Pancreas (tissue), 10 donors: ENCODE results near the gene OPN1MW2. TPM values are rescaled to one million over a fixed set of nuclear protein-coding genes. Genes with fewer than 3 reads are reported as not detected.
A peak's percentile ranks its signal among the peaks of the same experiment; 100 is the strongest.
"Not testable (repeated sequence)": the region's sequence is repeated elsewhere in the genome, so short reads cannot be mapped to it uniquely, and the experiment has no call there.

Experiments used
- ATAC-seq, 4 donors: fragments of 200-7000 bp; cut with Tn5 transposase; one replicate each; pipeline versions ENCODE4 v1.8.0 to v1.9.1; 2020; ENCODE audit warnings: mild to moderate bottlenecking in 4 of 4, moderate library complexity in 4 of 4
- DNase-seq, 6 donors: peaks; one replicate each; pipeline ENCODE4 v3.0.0-alpha.2; 2020
- FAIRE-seq: peaks from 2 replicates; lab custom pipeline; 2012; peaks lifted over from hg19 to GRCh38; lab: Jason Lieb, UNC
- H3K27ac ChIP-seq, 4 donors: fragments of 200-600 bp; sonication (generic); 1 replicate in 3 of 4; 2 replicates in 1 of 4; pipeline versions ENCODE4 v1.5.0 to v1.8.0; 2020
- H3K27me3 ChIP-seq, 4 donors: fragments of 200-600 bp; one replicate each; pipeline ENCODE4 v1.8.0; 2021
- H3K36me3 ChIP-seq, 3 donors: fragments of 200-600 bp; sonication (generic) in 1 of 3; one replicate each; pipeline versions ENCODE4 v1.5.0 to v1.8.0; 2020 to 2021
- H3K4me1 ChIP-seq, 3 donors: fragments of 200-600 bp; one replicate each; pipeline ENCODE4 v1.8.0; 2021
- H3K4me3 ChIP-seq, 4 donors: fragments of 200-600 bp; sonication (generic) in 2 of 4; one replicate each; pipeline versions ENCODE4 v1.5.0 to v1.8.0; 2020 to 2021
- H3K9me3 ChIP-seq, 4 donors: fragments of 200-600 bp; one replicate each; pipeline ENCODE4 v1.8.0; 2021
- WGBS, 2 donors: extraction: QIAGEN DNeasy Blood & Tissue Kit; methylation state at CpG; one replicate each; pipeline ENCODE4 v1.1.7; 2013; 5-methylcytosine and 5-hydroxymethylcytosine counted together
- intact Hi-C, 3 donors: fragments of 100-400 bp; cut with DNase I; formaldehyde crosslinking; loops; one replicate each; pipeline versions ENCODE4 v1.11.1 to v1.14.2; 2022
- polyA plus RNA-seq, 2 donors: library from polyadenylated mRNA; stranded (reverse); fragments of 200-250 nt; gene quantifications; one replicate each; pipeline ENCODE4 v1.2.3, GENCODE V29; 2013
- total RNA-seq, 6 donors: library from RNA; stranded (reverse); fragmentation: NEBNext Ultra II Directional in 4 of 6; extraction: Animal tissue kit (Norgen Biotek cat#: 25700) in 4 of 6; gene quantifications; one replicate each; pipeline versions ENCODE4 v1.2.1 to v1.2.4, GENCODE V29; 2021 to 2023
- donor health status: healthy with polysubstance abuse.
- donor health status: DM: no; HTN: no; CAD: no; lungs with moderate emphysema.
- donor health status: DM: no; HTN: no; CAD: no.
- donor health status: control.
- donor health status: control.
- donor health status: Bipolar disorder and iron deficiency.
- donor health status: DM: yes; HTN: yes; CAD: no.
- donor health status: DM: no; HTN: no; CAD: no.
- donor health status: DM: no; HTN: no; CAD: no.
- donor health status: DM: yes; HTN: yes; CAD: no.

Gene OPN1MW2
- not detected for total RNA-seq
- not detected for polyA plus RNA-seq

GRCh38 chrX:154219456-154219855, at the start of gene OPN1MW2:
TSS of gene OPN1MW2 (plus strand) at chrX:154219756. CDS start at chrX:154219816, 60 bp downstream.
- ATAC-seq, H3K9me3 ChIP-seq, H3K4me1 ChIP-seq, H3K27ac ChIP-seq, H3K36me3 ChIP-seq, DNase-seq, H3K4me3 ChIP-seq, H3K27me3 ChIP-seq, intact Hi-C loops, FAIRE-seq: not testable (repeated sequence)
- WGBS, 2 donors = no CpG with 5 or more reads among the region's 16 CpGs

GRCh38 chrX:154172535-154172943, 47.0 kb upstream of the OPN1MW2 start:
- not testable (repeated sequence) for FAIRE-seq, DNase-seq, H3K36me3 ChIP-seq

GRCh38 chrX:154174356-154174755, 45.2 kb upstream of the OPN1MW2 start:
- H3K27ac ChIP-seq, H3K36me3 ChIP-seq, FAIRE-seq, H3K4me1 ChIP-seq, H3K4me3 ChIP-seq, DNase-seq, ATAC-seq, H3K9me3 ChIP-seq, intact Hi-C loops, H3K27me3 ChIP-seq: not testable (repeated sequence)
- no CpG with 5 or more reads among the region's 10 CpGs for WGBS, 2 donors

More at GRCh38 chrX:154172535-154172943, 47.0 kb upstream of the OPN1MW2 start:
- intact Hi-C loops, H3K4me3 ChIP-seq, H3K9me3 ChIP-seq, H3K4me1 ChIP-seq, H3K27me3 ChIP-seq, H3K27ac ChIP-seq: not testable (repeated sequence)
- ATAC-seq = peak in 2 of 4 donors; percentile 75 to 82
- WGBS, 2 donors = no CpG with 5 or more reads among the region's 11 CpGs

- H3K4me1 ChIP-seq, ATAC-seq, H3K9me3 ChIP-seq, H3K27me3 ChIP-seq, H3K36me3 ChIP-seq, DNase-seq, FAIRE-seq, H3K27ac ChIP-seq, H3K4me3 ChIP-seq, intact Hi-C loops: not testable (repeated sequence)
- WGBS, 2 donors = no CpG with 5 or more reads among the region's 14 CpGs
These were observed 37.3 kb upstream of the OPN1MW2 start, which contains the start of gene OPN1MW for GRCh38 chrX:154182296-154182695. TSS of gene OPN1MW (plus strand) at chrX:154182596. CDS start at chrX:154182678, 82 bp downstream.

DNA sequence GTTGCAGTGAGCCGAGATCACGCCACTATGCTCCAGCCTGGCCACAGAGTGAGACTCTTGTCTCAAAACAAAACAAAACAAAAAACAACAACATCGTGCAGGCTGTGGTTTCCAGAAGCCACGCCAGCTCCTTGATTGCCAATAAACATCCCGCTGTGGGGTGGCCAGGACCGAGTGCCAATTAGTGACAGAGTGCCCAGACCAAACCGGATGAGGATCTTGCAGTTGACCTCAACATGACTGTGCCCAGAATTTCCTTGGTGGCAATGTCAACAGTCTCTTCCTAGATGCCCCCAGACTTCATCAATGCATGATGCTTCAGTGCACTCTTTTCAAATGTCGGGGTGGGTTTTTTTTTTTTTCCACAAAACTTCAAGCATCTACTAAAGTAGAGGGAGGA, 35.8 kb upstream of the OPN1MW2 start:
- FAIRE-seq, H3K27ac ChIP-seq, intact Hi-C loops, H3K9me3 ChIP-seq, DNase-seq, H3K36me3 ChIP-seq, H3K27me3 ChIP-seq, ATAC-seq, H3K4me3 ChIP-seq, H3K4me1 ChIP-seq: not testable (repeated sequence)
- no CpG with 5 or more reads among the region's 8 CpGs for WGBS, 2 donors

DNA sequence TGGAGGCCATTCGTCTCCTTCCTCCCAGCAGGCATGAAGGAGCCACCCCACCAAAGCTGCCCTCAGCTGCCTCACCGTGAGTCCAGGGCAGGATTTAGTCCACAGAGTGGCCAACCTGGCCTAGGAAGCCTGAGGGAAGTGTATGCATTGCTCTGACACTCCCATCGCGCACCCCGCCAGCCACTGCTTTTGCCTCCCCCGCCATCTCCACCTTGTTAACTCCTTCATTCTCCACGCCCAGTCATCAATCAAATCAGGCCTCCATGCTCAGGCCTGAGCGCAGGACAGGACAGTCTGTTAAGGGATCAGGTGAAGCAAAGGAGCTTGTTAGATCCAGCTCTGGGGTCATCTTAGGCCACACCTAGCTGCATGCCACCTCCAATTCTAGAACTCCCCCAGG, 26.7 kb upstream of the OPN1MW2 start:
- H3K36me3 ChIP-seq, FAIRE-seq, H3K9me3 ChIP-seq, H3K27ac ChIP-seq, H3K4me1 ChIP-seq, H3K4me3 ChIP-seq, intact Hi-C loops, H3K27me3 ChIP-seq, DNase-seq, ATAC-seq: not testable (repeated sequence)
- WGBS, 2 donors = no CpG with 5 or more reads among the region's 8 CpGs

DNA sequence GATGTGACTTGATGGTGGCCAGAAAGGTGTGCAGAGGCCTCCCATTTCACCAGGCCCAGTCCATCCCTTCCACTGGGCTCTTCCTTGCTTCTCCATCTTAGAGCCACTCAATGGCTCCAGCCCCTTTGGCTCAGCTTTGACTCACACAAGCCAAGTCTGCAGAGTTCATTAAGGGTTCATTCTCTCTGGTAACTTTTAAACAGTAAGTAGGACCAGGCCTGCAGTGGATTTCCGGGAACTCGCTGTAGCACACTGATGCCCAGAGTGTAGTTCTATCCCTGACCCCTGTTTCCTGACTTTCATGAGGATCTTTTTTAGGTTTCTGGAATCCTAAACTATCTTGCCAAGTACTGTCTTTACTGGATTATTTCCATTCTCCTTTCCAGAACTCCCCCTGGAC, 25.2 kb upstream of the OPN1MW2 start:
- no CpG with 5 or more reads among the region's 2 CpGs for WGBS, 2 donors

DNA sequence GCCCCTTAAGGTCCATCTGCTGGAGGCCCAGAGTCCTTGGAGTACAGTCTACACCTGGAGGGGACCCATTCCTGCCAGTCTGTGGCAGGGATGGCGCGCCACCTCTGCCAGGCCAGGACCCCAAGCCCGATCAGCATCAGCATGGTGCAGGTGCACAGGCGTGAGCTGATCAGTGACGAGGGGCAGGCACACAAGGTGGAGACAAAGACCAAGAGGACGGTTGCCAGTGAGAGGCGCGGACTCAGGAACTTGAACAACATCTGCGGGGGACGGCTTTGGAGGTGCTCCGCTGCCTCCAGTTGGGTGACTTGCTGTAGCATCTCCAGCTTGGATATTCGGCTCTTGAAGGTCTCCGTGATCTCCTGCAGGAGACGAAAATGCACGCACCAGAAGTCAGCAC, 23.1 kb upstream of the OPN1MW2 start:
- H3K36me3 ChIP-seq, H3K9me3 ChIP-seq, H3K27ac ChIP-seq, H3K4me3 ChIP-seq, H3K27me3 ChIP-seq, FAIRE-seq, DNase-seq, intact Hi-C loops, H3K4me1 ChIP-seq, ATAC-seq: not testable (repeated sequence)
- whole genome bisulfite sequencing, 2 donors = no CpG with 5 or more reads among the region's 15 CpGs

More for the DNA sequence above, 25.2 kb upstream of the OPN1MW2 start:
- ATAC-seq, H3K9me3 ChIP-seq, FAIRE-seq, H3K4me3 ChIP-seq, intact Hi-C loops, H3K27ac ChIP-seq, H3K4me1 ChIP-seq, H3K36me3 ChIP-seq, DNase-seq, H3K27me3 ChIP-seq: not testable (repeated sequence)

DNA sequence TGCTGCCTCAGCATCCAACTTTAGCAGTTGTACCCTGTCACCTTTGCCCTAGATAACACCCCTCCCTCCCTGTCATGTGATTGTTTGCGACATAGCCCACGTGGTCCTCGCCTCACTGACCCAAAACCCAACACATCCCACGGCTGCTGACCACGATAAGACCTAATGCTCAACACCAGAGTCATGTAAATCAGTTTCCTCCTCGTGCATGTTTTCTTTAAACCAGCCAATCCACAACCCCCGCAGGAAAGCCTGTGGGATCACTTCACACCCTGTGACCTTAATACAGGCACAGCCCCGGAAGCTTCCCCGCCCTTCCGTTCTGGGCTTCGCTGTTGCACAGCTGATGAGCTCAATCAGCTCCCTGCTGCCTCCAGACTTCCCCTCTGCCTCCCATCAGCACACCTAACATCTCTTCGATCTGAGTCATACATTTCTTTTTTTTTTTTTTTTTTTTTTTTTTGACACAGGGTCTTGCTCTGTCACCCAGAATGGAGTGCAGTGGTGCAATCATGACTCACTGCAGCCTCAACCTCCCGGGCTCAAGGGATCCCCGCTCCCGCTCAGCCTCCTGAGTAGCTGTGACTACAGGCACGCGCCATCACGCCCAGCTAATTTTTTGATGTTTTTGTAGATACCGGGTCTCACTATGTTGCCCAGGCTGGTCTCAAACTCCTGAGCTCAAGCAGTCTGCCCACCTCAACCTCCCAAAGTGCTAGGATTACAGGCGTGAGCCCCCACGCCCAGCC, 9.7 kb upstream of the OPN1MW2 start:
- intact Hi-C loops, H3K9me3 ChIP-seq, H3K27ac ChIP-seq, H3K4me3 ChIP-seq, H3K27me3 ChIP-seq, H3K4me1 ChIP-seq, DNase-seq, H3K36me3 ChIP-seq: not testable (repeated sequence)
- ATAC-seq (peak in 3 of 4 donors; percentile 28 to 79 (median 75)), FAIRE-seq (peak; percentile 98)
- WGBS, 2 donors = no CpG with 5 or more reads among the region's 21 CpGs

DNA sequence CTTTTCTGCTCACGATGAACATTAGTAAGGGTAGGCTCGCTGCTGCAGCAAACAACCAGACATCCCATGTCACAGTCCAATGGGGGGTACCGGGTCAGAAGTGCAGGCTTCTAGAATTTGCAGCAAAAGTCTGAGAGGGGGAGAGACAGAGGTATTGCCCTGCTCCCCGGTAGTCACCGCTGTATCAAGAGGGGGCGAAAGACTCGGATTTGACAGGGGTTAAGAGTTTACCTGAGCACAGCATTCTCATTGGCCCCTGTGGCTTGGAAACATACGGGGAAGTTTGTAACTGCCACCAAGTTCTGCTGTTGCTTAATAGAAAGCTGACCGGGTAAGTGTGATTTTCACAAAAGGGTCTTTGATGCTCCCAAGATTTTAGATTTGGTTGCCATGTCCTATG, 8.5 kb upstream of the OPN1MW2 start:
- 68 to 70% methylated on average over 5 of the region's 9 CpGs for WGBS, 2 donors
- H3K27me3 ChIP-seq, H3K9me3 ChIP-seq, FAIRE-seq, intact Hi-C loops, H3K4me3 ChIP-seq, ATAC-seq, H3K4me1 ChIP-seq, H3K27ac ChIP-seq, H3K36me3 ChIP-seq: not testable (repeated sequence)
- DNase-seq = peak in 1 of 6 donors; percentile 3

DNA sequence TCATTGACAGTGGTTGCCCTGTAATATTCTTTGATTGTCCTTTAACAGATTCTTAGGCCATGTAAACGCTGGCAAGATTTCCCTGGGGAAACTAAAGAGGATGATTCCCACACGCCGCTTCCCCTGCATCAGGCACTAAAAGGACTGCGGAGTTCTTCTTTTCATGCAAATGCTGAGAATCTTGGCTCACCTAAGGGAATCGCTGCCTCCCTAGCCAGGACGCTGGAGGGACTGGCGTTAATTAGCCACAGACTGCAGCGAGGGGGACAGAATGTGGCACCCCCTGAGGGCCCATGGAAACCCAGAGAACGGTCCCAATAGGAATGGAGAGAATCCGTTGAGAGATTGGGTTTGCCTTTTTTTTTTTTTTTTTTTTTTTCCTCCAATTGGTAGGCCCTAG, 8.1 kb upstream of the OPN1MW2 start:
- H3K36me3 ChIP-seq, H3K9me3 ChIP-seq, ATAC-seq, H3K27me3 ChIP-seq, H3K27ac ChIP-seq, FAIRE-seq, intact Hi-C loops, DNase-seq, H3K4me1 ChIP-seq, H3K4me3 ChIP-seq: not testable (repeated sequence)
- no CpG with 5 or more reads among the region's 10 CpGs for WGBS, 2 donors

DNA sequence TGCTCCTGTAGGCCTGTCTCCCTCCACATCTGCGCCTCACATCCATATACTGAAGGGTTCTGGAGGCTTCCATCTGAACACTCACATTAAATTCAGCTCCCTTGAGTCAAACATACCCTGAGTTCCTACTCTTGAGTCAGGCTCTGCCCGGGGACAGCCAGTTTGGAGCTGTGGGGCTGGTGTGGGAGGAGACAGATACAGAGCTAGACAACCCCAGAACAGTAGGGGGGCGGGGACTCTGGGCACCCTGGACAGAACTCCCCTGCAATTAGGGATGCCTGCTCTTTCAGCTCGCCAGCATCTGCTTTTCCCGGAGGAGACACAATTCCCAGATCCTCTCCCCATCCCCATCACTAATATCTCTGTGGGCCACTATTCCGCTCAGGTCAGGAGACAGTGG, 5.7 kb downstream of the OPN1MW2 start:
- FAIRE-seq, ATAC-seq, H3K27ac ChIP-seq, H3K27me3 ChIP-seq, H3K36me3 ChIP-seq, DNase-seq, intact Hi-C loops, H3K9me3 ChIP-seq, H3K4me1 ChIP-seq, H3K4me3 ChIP-seq: not testable (repeated sequence)
- whole genome bisulfite sequencing, 2 donors = no CpG with 5 or more reads among the region's 6 CpGs
